Osteocyte (in vitro differentiated cells): Measurements from ENCODE around the gene WWC2. TPM values are rescaled to one million over a fixed set of nuclear protein-coding genes. Genes with fewer than 3 reads are reported as not detected.

ENCODE experiments used
- DNase-seq: peaks from one replicate; pipeline ENCODE4 v3.0.0; 2021; ENCODE audit warnings: mixed read lengths; ENCODE audit not compliant: unreplicated experiment; ENCODE audit errors: extremely low spot score
- H3K27ac Mint-ChIP-seq: one replicate; pipeline ENCODE4 v1.8.0; 2021; ENCODE audit warnings: mild to moderate bottlenecking, mixed read lengths; ENCODE audit not compliant: unreplicated experiment
- H3K27me3 Mint-ChIP-seq: one replicate; pipeline ENCODE4 v1.8.0; 2021; ENCODE audit warnings: mixed read lengths; ENCODE audit not compliant: unreplicated experiment
- H3K36me3 Mint-ChIP-seq: one replicate; pipeline ENCODE4 v1.8.0; 2021; ENCODE audit warnings: mixed read lengths; ENCODE audit not compliant: unreplicated experiment
- H3K4me1 Mint-ChIP-seq: one replicate; pipeline ENCODE4 v1.8.0; 2021; ENCODE audit warnings: mixed read lengths; ENCODE audit not compliant: unreplicated experiment
- H3K4me3 Mint-ChIP-seq: one replicate; pipeline ENCODE4 v1.8.0; 2021; ENCODE audit warnings: mild to moderate bottlenecking, moderate library complexity, mixed read lengths; ENCODE audit not compliant: unreplicated experiment
- H3K9me3 Mint-ChIP-seq: one replicate; pipeline ENCODE4 v1.8.0; 2021; ENCODE audit warnings: mixed read lengths; ENCODE audit not compliant: unreplicated experiment
- total RNA-seq: library from RNA; stranded (reverse); gene quantifications from 2 replicates; pipeline ENCODE4 v1.2.1, GENCODE V29; 2021
- TF ChIP-seq, protein P1 (sequence below): fragments of 200-600 bp; sonication (generic); IDR thresholded peaks from 2 replicates; pipeline ENCODE4 v1.5.0; 2021; ENCODE audit warnings: antibody characterized with exemption, mild to moderate bottlenecking, moderate library complexity

The WWC2 gene
- total RNA-seq, 1 donor from 2014 or later = 53.5 TPM

GRCh38 chr4:183347566-183347965 is 248.5 kb downstream of the WWC2 start:
- DNase-seq = no peak

DNA sequence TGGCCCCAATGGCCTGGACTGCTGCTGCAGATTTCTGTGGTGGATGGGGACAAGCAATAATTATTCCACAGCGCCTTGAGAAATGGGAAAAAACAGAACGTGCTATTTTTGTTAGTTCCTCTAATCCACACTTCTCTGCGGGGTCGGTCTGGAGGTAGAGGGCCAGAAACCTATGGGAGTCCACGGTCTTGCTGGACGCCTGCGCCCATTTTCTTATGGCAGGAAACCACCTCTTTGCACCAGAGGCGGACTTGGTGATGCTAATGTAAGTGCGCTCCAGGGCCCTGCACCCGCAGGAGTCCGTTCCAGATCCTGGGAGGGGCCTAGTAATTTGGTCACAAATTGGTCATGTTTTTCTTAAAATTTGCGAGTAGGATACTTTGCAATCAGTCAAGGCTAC is 249.1 kb downstream of the WWC2 start:
- H3K9me3 Mint-ChIP-seq = no peaks in the 10 kb centered on the region
- DNase-seq = no peak
- H3K27me3 Mint-ChIP-seq = no peaks in the 10 kb centered on the region
- TF ChIP-seq, protein P1, sequence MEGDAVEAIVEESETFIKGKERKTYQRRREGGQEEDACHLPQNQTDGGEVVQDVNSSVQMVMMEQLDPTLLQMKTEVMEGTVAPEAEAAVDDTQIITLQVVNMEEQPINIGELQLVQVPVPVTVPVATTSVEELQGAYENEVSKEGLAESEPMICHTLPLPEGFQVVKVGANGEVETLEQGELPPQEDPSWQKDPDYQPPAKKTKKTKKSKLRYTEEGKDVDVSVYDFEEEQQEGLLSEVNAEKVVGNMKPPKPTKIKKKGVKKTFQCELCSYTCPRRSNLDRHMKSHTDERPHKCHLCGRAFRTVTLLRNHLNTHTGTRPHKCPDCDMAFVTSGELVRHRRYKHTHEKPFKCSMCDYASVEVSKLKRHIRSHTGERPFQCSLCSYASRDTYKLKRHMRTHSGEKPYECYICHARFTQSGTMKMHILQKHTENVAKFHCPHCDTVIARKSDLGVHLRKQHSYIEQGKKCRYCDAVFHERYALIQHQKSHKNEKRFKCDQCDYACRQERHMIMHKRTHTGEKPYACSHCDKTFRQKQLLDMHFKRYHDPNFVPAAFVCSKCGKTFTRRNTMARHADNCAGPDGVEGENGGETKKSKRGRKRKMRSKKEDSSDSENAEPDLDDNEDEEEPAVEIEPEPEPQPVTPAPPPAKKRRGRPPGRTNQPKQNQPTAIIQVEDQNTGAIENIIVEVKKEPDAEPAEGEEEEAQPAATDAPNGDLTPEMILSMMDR = no peak
- no peaks in the 10 kb centered on the region for H3K36me3 Mint-ChIP-seq
- H3K27ac Mint-ChIP-seq = no peak overlapping the region
- no peak overlapping the region for H3K4me3 Mint-ChIP-seq
- peaks cover 12% of the 10 kb centered on the region for H3K4me1 Mint-ChIP-seq

More at GRCh38 chr4:183347566-183347965, 248.5 kb downstream of the WWC2 start:
- Mint-ChIP-seq H3K9me3 (no peaks in the 10 kb centered on the region), H3K4me3 (no peak overlapping the region), H3K27me3 (no peaks in the 10 kb centered on the region), H3K4me1 (peaks cover 12% of the 10 kb centered on the region), H3K27ac (no peak overlapping the region), H3K36me3 (no peaks in the 10 kb centered on the region)
- TF ChIP-seq, protein P1 = no peak

- TF ChIP-seq, protein P1 = no peak
- peaks cover 12% of the 10 kb centered on the region for H3K4me1 Mint-ChIP-seq
- no peak overlapping the region for H3K4me3 Mint-ChIP-seq
- no peaks in the 10 kb centered on the region for H3K9me3 Mint-ChIP-seq
- DNase-seq = no peak
- H3K36me3 Mint-ChIP-seq = no peaks in the 10 kb centered on the region
- no peak overlapping the region for H3K27ac Mint-ChIP-seq
- H3K27me3 Mint-ChIP-seq = no peaks in the 10 kb centered on the region
Measured at GRCh38 chr4:183348706-183349659, 249.9 kb downstream of the WWC2 start.

GRCh38 chr4:183349673-183350072 is 250.6 kb downstream of the WWC2 start:
- no peaks in the 10 kb centered on the region for H3K36me3 Mint-ChIP-seq
- TF ChIP-seq, protein P1 = no peak
- DNase-seq = no peak
- H3K27me3 Mint-ChIP-seq = no peaks in the 10 kb centered on the region
- H3K4me3 Mint-ChIP-seq = no peak overlapping the region
- no peak overlapping the region for H3K27ac Mint-ChIP-seq
- H3K9me3 Mint-ChIP-seq = no peaks in the 10 kb centered on the region
- peaks cover 12% of the 10 kb centered on the region for H3K4me1 Mint-ChIP-seq

GRCh38 chr4:183350317-183351071 is 251.4 kb downstream of the WWC2 start:
- no peak overlapping the region for H3K27ac Mint-ChIP-seq
- H3K4me3 Mint-ChIP-seq = no peak overlapping the region
- TF ChIP-seq, protein P1 = no peak
- H3K36me3 Mint-ChIP-seq = no peaks in the 10 kb centered on the region
- peaks cover 12% of the 10 kb centered on the region for H3K4me1 Mint-ChIP-seq
- DNase-seq = no peak
- no peaks in the 10 kb centered on the region for H3K27me3 Mint-ChIP-seq
- H3K9me3 Mint-ChIP-seq = no peaks in the 10 kb centered on the region
